ENCODE measurements around the gene VAC14. TPM values are rescaled to one million over a fixed set of nuclear protein-coding genes. Genes with fewer than 3 reads are reported as not detected.

The VAC14 gene
- polyA plus RNA-seq, 2 of the 4 experiments (the other 2 are of a cell fraction), result 25.3 to 27.0 TPM

DNA sequence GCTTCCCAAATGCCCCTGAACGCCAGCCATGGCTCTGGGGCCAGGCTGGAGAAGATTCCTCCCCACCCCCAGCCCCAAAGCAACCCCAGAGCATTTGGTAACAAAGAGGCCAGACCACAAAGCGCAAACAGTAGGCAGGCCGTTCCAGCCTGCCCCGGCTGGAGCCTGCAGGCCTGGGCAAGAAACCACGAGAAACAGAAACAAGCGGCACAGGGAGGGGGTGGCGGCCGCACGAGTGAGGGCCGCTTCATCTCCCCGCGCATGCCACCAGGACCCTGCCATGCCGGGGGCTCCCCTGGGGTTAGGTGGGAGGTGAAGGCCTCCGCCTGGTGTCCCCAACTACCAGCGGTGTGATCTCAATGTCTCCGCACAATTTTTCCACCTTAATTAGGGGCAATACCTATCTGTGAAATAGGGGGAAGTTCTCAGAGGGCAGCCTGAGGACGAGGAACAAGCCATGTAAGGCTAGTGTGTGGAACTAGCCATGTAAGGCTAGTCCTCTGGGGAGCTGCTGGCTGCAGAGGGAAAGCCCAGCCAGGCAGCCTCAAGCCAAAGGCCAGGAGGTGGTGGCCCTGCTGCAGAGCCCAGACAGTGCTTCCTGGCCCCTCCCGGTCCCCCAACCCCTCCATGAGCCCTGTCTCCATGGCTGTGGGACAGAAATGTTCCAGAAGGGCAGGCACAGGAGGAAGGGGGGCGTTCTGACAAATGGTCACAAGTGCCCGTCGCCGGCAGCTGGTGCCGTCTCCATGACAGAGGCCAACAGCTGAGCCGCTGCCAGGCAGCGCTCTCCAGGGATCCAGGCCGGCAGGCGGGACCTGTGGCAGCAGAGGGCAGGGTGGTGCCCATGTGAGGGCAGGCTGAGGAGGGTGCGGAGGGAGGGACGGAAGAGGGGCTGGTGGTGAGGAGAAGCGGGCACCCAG, 100.6 kb downstream of the VAC14 start (continued):
- TF ChIP-seq, protein P1, sequence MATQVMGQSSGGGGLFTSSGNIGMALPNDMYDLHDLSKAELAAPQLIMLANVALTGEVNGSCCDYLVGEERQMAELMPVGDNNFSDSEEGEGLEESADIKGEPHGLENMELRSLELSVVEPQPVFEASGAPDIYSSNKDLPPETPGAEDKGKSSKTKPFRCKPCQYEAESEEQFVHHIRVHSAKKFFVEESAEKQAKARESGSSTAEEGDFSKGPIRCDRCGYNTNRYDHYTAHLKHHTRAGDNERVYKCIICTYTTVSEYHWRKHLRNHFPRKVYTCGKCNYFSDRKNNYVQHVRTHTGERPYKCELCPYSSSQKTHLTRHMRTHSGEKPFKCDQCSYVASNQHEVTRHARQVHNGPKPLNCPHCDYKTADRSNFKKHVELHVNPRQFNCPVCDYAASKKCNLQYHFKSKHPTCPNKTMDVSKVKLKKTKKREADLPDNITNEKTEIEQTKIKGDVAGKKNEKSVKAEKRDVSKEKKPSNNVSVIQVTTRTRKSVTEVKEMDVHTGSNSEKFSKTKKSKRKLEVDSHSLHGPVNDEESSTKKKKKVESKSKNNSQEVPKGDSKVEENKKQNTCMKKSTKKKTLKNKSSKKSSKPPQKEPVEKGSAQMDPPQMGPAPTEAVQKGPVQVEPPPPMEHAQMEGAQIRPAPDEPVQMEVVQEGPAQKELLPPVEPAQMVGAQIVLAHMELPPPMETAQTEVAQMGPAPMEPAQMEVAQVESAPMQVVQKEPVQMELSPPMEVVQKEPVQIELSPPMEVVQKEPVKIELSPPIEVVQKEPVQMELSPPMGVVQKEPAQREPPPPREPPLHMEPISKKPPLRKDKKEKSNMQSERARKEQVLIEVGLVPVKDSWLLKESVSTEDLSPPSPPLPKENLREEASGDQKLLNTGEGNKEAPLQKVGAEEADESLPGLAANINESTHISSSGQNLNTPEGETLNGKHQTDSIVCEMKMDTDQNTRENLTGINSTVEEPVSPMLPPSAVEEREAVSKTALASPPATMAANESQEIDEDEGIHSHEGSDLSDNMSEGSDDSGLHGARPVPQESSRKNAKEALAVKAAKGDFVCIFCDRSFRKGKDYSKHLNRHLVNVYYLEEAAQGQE (IDR thresholded peaks at IDR 0.05), result no peak
- no peak for TF ChIP-seq NFE2L2 (conservative IDR thresholded peaks at IDR 0.05; ENCODE audit: low read length)
- no peak for TF ChIP-seq PHF8 (IDR thresholded peaks at IDR 0.05; ENCODE audit: borderline replicate concordance, low read depth)
- TF ChIP-seq CEBPB (IDR thresholded peaks at IDR 0.05), result no peak
- no peak for TF ChIP-seq RAD21 (conservative IDR thresholded peaks at IDR 0.05 in 1 of 2, IDR thresholded peaks at IDR 0.05 in 1 of 2)
- TF ChIP-seq RCOR1 (IDR thresholded peaks at IDR 0.05; ENCODE audit: low read depth, low read length), result no peak

DNA sequence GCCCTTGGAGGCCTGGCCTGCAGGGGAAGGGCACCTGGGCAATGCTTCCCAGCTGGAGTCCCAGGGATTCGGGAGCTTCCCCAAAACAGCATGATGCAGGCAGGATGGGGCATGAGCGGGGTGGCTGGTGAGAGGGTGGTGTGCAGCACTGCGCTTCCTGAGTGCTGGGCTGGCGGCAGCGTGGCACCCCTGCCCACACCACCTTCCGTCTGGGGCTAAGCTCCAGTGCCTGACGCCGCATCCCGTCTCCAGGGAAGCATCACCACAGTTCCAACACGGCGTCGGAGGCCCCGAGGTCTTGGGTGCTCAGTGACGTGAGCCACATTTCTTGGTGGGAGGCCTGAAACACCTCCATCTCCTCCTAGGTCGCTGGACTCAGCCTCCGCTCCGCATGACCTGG, 101.3 kb downstream of the VAC14 start:
- H3K4me1 ChIP-seq, result peaks cover 69% of the 10 kb centered on the region
- no peaks in the 10 kb centered on the region for H3K9me3 ChIP-seq
- ATAC-seq (no peak), DNase-seq (ENCODE audit: low read depth in 1 of 2, low spot score in 1 of 2) (no peak), FAIRE-seq (no peak)
- TF ChIP-seq FOXS1 (CRISPR knock-in tag; IDR thresholded peaks at IDR 0.05) (no peak), HOXB13 (CRISPR knock-in tag; IDR thresholded peaks at IDR 0.05; ENCODE audit: low read depth) (no peak), HDAC2 (IDR thresholded peaks at IDR 0.05) (no peak), JUN (IDR thresholded peaks at IDR 0.05) (no peak), PHF8 (IDR thresholded peaks at IDR 0.05; ENCODE audit: borderline replicate concordance, low read depth) (no peak), MAZ (IDR thresholded peaks at IDR 0.05; ENCODE audit: borderline replicate concordance, low read depth, low read length) (no peak), EHMT2 (IDR thresholded peaks at IDR 0.05; ENCODE audit: low read depth) (no peak), BHLHE40 (IDR thresholded peaks at IDR 0.05; ENCODE audit: low read depth, low read length) (no peak), RARB (CRISPR knock-in tag; IDR thresholded peaks at IDR 0.05) (no peak), FOSB (CRISPR knock-in tag; IDR thresholded peaks at IDR 0.05) (no peak), ESRRA (IDR thresholded peaks at IDR 0.05; ENCODE audit: borderline replicate concordance, low read length) (no peak), SMC3 (IDR thresholded peaks at IDR 0.05) (no peak), HEYL (CRISPR knock-in tag; IDR thresholded peaks at IDR 0.05) (no peak), RNF2 (IDR thresholded peaks at IDR 0.05; ENCODE audit: borderline replicate concordance, low read depth) (no peak)
- TF ChIP-seq, protein P2, sequence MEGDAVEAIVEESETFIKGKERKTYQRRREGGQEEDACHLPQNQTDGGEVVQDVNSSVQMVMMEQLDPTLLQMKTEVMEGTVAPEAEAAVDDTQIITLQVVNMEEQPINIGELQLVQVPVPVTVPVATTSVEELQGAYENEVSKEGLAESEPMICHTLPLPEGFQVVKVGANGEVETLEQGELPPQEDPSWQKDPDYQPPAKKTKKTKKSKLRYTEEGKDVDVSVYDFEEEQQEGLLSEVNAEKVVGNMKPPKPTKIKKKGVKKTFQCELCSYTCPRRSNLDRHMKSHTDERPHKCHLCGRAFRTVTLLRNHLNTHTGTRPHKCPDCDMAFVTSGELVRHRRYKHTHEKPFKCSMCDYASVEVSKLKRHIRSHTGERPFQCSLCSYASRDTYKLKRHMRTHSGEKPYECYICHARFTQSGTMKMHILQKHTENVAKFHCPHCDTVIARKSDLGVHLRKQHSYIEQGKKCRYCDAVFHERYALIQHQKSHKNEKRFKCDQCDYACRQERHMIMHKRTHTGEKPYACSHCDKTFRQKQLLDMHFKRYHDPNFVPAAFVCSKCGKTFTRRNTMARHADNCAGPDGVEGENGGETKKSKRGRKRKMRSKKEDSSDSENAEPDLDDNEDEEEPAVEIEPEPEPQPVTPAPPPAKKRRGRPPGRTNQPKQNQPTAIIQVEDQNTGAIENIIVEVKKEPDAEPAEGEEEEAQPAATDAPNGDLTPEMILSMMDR (IDR thresholded peaks at IDR 0.05), result no peak
- TF ChIP-seq, protein P3, sequence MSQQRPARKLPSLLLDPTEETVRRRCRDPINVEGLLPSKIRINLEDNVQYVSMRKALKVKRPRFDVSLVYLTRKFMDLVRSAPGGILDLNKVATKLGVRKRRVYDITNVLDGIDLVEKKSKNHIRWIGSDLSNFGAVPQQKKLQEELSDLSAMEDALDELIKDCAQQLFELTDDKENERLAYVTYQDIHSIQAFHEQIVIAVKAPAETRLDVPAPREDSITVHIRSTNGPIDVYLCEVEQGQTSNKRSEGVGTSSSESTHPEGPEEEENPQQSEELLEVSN (IDR thresholded peaks at IDR 0.05; ENCODE audit: borderline replicate concordance, low read depth), result no peak
- TF ChIP-seq, protein P4, sequence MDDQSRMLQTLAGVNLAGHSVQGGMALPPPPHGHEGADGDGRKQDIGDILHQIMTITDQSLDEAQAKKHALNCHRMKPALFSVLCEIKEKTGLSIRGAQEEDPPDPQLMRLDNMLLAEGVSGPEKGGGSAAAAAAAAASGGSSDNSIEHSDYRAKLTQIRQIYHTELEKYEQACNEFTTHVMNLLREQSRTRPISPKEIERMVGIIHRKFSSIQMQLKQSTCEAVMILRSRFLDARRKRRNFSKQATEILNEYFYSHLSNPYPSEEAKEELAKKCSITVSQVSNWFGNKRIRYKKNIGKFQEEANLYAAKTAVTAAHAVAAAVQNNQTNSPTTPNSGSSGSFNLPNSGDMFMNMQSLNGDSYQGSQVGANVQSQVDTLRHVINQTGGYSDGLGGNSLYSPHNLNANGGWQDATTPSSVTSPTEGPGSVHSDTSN (IDR thresholded peaks at IDR 0.05), result no peak
- TF ChIP-seq, protein P5, sequence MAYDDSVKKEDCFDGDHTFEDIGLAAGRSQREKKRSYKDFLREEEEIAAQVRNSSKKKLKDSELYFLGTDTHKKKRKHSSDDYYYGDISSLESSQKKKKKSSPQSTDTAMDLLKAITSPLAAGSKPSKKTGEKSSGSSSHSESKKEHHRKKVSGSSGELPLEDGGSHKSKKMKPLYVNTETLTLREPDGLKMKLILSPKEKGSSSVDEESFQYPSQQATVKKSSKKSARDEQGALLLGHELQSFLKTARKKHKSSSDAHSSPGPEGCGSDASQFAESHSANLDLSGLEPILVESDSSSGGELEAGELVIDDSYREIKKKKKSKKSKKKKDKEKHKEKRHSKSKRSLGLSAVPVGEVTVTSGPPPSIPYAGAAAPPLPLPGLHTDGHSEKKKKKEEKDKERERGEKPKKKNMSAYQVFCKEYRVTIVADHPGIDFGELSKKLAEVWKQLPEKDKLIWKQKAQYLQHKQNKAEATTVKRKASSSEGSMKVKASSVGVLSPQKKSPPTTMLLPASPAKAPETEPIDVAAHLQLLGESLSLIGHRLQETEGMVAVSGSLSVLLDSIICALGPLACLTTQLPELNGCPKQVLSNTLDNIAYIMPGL (CRISPR knock-in tag; IDR thresholded peaks at IDR 0.05; ENCODE audit: borderline replicate concordance), result no peak
- H3K27ac ChIP-seq, result peak overlapping the region in 1 of 2 experiments; percentile 92; a peak in 1 of 6 replicates
- WGBS (ENCODE audit: missing lambda C conversion rate), result 86% methylated on average over 14 of the region's 17 CpGs
- ChIA-PET CTCF (interaction anchor here (1.4 to 1.7 kb wide), 2 partner anchors 39 to 72 kb away, joined by 3 to 5 read pairs; no protein-coding TSS in a partner anchor), POLR2A (no interaction called here)
- no peak overlapping the region for H3K4me3 ChIP-seq
- no peak overlapping the region for H3K4me2 ChIP-seq

Measured in A549 (cell line).